RWPE1 (cell line): ENCODE measurements around the gene SLC47A2.

Experiments
- CTCF ChIA-PET: fragments of 350-600 bp; sonication (Branson Sonifier 250); formaldehyde crosslinking; extraction: SDS; loops from one replicate; lab custom pipeline; 2021; lab: Yijun Ruan, JAX
- POLR2A ChIA-PET: fragments of 400-600 bp; formaldehyde crosslinking; extraction: SDS; loops from one replicate; lab custom pipeline; 2020; ENCODE audit warnings: antibody characterized with exemption; ENCODE audit not compliant: low non-redundant PET; lab: Yijun Ruan, JAX
- DNase-seq: peaks from one replicate; pipeline ENCODE4 v3.0.0; 2012; ENCODE audit warnings: low spot score
- H3K27ac ChIP-seq: fragments of 450-650 bp; 2 replicates; pipeline ENCODE4 v1.5.1; 2017
- CTCF ChIP-seq: fragments of 450-650 bp; conservative IDR thresholded peaks from 2 replicates; pipeline ENCODE4 v1.5.1; 2017; ENCODE audit warnings: low read depth, mild to moderate bottlenecking

The SLC47A2 gene

GRCh38 chr17:19748807-19749193, 32.4 kb upstream of the SLC47A2 start:
- peak overlapping the region; percentile 100 for H3K27ac ChIP-seq
- CTCF ChIA-PET, result interaction anchor here (0.7 to 3.2 kb wide), 2 partner anchors 30 to 1480 kb away, joined by 3 to 13 read pairs; no protein-coding TSS in a partner anchor
- POLR2A ChIA-PET, result interaction anchor here (0.6 kb wide), 1 partner anchor 188 kb away, joined by 3 read pairs; no protein-coding TSS in a partner anchor
- no peak for TF ChIP-seq CTCF
- no peak for DNase-seq

GRCh38 chr17:19747829-19748806, 31.7 kb upstream of the SLC47A2 start, which contains the start of gene ALDH3A1:
TSS of gene ALDH3A1 (minus strand) at chr17:19748298. CDS start at chr17:19745129, 3,169 bp downstream.
- no peak for TF ChIP-seq CTCF
- peak; percentile 51 for DNase-seq
- ChIA-PET CTCF (interaction anchor here (0.6 to 3.2 kb wide), 3 partner anchors 29 to 1481 kb away, joined by 3 to 13 read pairs (median 3); no protein-coding TSS in a partner anchor), POLR2A (interaction anchor here (0.6 kb wide), 1 partner anchor 188 kb away, joined by 3 read pairs; no protein-coding TSS in a partner anchor)
- peak within 1 kb of the TSS; percentile 100 for H3K27ac ChIP-seq

GRCh38 chr17:19747159-19747719, 30.9 kb upstream of the SLC47A2 start:
- no peak for TF ChIP-seq CTCF
- ChIA-PET CTCF (interaction anchor here (3.2 kb wide), 1 partner anchor 28 kb away, joined by 13 read pairs; no protein-coding TSS in a partner anchor), POLR2A (no interaction called here)
- no peak for DNase-seq
- peak overlapping the region; percentile 100 for H3K27ac ChIP-seq

GRCh38 chr17:19746517-19746916, 30.1 kb upstream of the SLC47A2 start:
- TF ChIP-seq CTCF, result no peak
- CTCF ChIA-PET, result no interaction called here
- DNase-seq, result no peak
- H3K27ac ChIP-seq, result peak overlapping the region; percentile 100
- POLR2A ChIA-PET, result no interaction called here

GRCh38 chr17:19744922-19745757, 28.8 kb upstream of the SLC47A2 start:
- ChIA-PET CTCF (interaction anchor here (0.6 to 1.6 kb wide), 5 partner anchors 9 to 229 kb away, joined by 3 to 8 read pairs (median 5); no protein-coding TSS in a partner anchor), POLR2A (no interaction called here)
- TF ChIP-seq CTCF, result peak; percentile 80
- no peak for DNase-seq
- peak overlapping the region; percentile 100 for H3K27ac ChIP-seq
